Sciatic nerve (tissue), 1 donor: ENCODE data around the gene NOTCH1. TPM values are rescaled to one million over a fixed set of nuclear protein-coding genes. Genes with fewer than 3 reads are reported as not detected.

Source experiments
- microRNA-seq: library from miRNA; unstranded; fragments of <30 nt; microRNA quantifications from one replicate; pipeline ENCODE4 v1.2.0, GENCODE V29; 2020
- total RNA-seq: library from RNA; stranded (reverse); fragmentation: NEBNext Ultra II Directional; extraction: Animal tissue kit (Norgen Biotek cat#: 25700); gene quantifications from one replicate; pipeline ENCODE4 v1.2.1, GENCODE V29; 2021
- donor health status: DM: no; HTN: no; CAD: no.

The NOTCH1 gene
- total RNA-seq, 1 donor from 2014 or later, result 84.2 TPM

Small RNAs within 50 kb of the gene (microRNA-seq; reads per million reads assigned to microRNA genes)
- gene MIR4673, result not detected
- not detected for gene MIR4674

Other genes with a start within 250 kb of the NOTCH1 start
- 0.13 TPM for gene CCDC187, start 242.0 kb downstream of the NOTCH1 start, total RNA-seq
- 43.7 TPM for gene GPSM1, start 218.5 kb downstream of the NOTCH1 start, total RNA-seq
- gene DNLZ, start 182.3 kb downstream of the NOTCH1 start, total RNA-seq, result 24.6 TPM
- gene CARD9, start 172.4 kb downstream of the NOTCH1 start, total RNA-seq, result 4.0 TPM
- gene SNAPC4, start 145.9 kb downstream of the NOTCH1 start, total RNA-seq, result 9.9 TPM
- 39.7 TPM for gene ENTR1, start 135.4 kb downstream of the NOTCH1 start, total RNA-seq
- 38.9 TPM for gene PMPCA, start 135.4 kb downstream of the NOTCH1 start, total RNA-seq
- 18.0 TPM for gene INPP5E, start 106.2 kb downstream of the NOTCH1 start, total RNA-seq
- gene SEC16A, start 63.0 kb downstream of the NOTCH1 start, total RNA-seq, result 52.2 TPM
- 242 TPM for gene EGFL7, start 116.9 kb upstream of the NOTCH1 start, total RNA-seq
- 33.9 TPM for gene AGPAT2, start 141.4 kb upstream of the NOTCH1 start, total RNA-seq
- 11.6 TPM for gene DIPK1B, start 166.5 kb upstream of the NOTCH1 start, total RNA-seq
- gene LCN10, start 196.9 kb upstream of the NOTCH1 start, total RNA-seq, result 5.5 TPM
- 7.0 TPM for gene LCN6, start 202.5 kb upstream of the NOTCH1 start, total RNA-seq
- gene LCN8, start 212.2 kb upstream of the NOTCH1 start, total RNA-seq, result not detected
- gene LCN15, start 218.5 kb upstream of the NOTCH1 start, total RNA-seq, result not detected
- gene TMEM141, start 245.3 kb upstream of the NOTCH1 start, total RNA-seq, result 37.8 TPM